Mucosa of gallbladder (tissue), 1 donor: Measurements from ENCODE around the gene CCIN. TPM values are rescaled to one million over a fixed set of nuclear protein-coding genes. Genes with fewer than 3 reads are reported as not detected.
"Not testable (repeated sequence)": the region's sequence is repeated elsewhere in the genome, so short reads cannot be mapped to it uniquely, and the experiment has no call there.

Experiments used
- DNase-seq: peaks from one replicate; pipeline ENCODE4 v3.0.0-alpha.2; 2020; ENCODE audit warnings: low spot score
- total RNA-seq: library from RNA; stranded (reverse); gene quantifications from one replicate; pipeline ENCODE4 v1.2.1, GENCODE V29; 2021
- donor health status: DM: no; HTN: no; CAD: no.

CCIN gene
- 0.12 TPM for total RNA-seq

DNA sequence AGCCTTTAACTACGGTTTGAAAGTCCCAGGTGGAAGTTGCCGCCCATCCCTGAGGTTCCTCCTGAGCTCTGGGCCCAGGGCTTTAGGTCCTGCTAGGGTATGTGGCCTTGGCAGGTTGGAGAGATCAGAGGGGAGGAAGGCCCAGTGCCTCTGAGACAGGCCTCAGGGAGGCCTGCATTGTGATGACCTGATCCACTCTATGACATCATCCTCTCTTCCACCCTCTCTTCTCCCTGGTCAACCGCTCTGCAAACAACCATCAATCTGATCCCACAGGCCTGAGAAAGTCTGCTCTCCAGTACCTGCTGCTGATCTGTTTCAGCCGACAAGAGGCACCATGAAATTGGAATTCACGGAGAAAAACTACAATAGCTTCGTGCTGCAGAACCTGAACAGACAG, at the start of gene CCIN:
Gene CCIN, plus strand, starts transcription at position 223 of the 400 bp plus-strand sequence. Its CDS starts 115 bp downstream, at position 338.
- DNase-seq, result no peak

DNA sequence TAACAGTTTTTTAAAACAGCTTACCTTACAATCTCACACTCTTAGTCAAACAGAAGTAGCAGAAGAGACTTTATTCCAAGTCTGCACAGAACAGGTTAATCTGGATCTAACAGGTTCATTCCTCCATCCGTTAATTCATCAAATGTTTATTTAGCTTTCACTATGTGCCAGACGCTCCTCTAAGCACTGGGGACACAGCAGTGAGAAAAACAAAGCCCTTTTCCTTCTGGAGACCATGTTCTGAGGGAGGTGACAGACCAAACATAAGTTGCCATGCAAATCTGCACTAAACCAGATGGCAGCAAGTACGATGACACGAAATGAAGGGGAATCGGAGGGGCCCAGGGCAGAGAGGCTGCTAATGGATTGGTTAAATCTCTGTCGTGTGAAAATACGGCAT, 49.7 kb upstream of the CCIN start:
- no peak for DNase-seq

DNA sequence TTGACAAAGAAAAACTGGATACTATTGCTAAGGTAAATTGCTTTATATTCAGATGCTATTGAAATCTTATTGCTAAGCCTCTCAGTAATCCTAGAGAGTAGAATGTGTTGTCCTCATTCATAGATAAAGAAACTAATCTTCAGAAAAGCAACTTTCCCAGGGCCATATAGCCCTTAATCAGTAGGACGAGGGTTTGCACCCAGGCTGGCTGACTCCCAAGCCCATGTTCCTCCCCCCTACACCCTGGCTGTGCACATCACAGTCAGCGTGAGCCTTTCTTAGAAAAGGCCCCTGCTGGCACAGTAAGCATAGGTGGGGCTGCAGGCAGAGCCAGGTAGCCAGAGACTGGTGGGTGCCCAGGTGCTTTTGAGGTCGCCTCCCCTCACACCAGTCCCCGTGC, 48.5 kb upstream of the CCIN start:
- DNase-seq, result no peak

GRCh38 chr9:36121971-36122370, 47.2 kb upstream of the CCIN start:
- DNase-seq, result no peak

GRCh38 chr9:36123515-36123914, 45.7 kb upstream of the CCIN start:
- no peak for DNase-seq

DNA sequence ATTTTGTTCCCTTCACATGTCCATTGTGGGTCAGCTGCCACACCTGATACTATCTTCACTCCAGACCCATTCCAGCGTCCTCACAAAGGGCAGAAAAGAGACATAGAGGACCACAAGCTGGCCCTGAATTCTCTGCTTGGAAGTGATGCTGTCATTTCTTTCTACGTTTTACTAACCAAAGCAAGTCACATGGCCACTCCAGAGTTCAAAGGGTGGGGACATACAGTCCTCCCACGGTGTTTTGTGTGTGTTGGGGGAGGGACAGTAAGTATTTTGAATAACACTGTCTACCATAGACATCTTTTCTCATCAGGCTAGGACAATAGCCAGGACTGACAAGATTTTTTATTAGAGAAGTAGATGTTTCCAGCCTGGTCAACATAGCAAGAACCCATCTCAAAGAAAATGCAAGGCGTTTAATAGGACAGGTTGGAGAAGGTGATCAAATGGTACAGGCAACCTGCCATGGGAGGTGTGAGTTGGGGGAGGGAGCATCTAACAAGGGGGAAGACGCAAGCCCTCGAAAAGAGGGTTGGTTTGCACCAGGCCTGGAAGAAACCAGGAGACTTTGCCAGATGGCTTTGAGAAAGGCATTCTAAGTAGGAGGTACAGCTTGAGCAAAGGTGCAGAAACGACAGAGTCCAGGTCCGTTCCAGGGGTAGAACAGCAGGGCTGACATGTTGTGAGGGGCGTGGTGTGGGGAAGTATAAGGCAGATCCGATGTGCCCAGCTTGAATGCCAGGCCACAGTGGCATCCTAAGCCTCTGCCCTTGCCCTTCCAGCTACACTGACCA, 43.9 kb upstream of the CCIN start:
- no peak for DNase-seq

DNA sequence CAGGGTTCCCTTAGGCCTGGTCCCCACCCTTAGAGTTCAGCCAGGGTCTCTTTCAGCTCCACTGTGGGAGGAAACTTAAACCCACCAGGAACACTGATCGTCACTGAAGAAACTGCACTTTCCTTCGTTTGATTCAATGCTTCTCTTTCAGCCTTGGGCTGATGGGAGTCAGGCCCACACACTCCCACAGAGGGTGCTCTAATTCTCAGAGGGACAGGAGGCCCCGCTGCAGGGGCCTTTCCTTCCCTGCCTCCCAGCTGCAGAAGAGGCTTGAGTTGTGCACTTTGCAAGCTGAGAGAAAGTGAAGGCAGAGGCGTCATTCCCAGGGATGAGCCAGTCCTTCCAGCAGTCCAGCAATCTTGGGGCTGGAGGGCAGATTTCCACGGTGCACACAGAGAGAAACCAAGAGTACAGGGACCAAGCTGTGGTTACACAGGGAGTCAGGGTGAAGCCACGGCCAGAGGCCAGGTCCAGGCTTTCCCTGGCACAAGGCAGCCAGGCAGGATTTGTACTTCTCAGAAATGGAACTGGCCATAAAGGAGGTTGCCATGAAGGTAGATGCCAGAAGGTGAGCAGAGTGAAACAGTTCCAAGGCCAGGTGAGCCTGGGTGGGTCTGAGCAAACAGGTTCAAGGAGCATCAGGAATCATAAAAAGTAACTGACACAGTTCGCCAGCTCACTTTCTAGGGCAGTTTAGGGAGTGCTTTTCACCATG, 43.0 kb upstream of the CCIN start:
- no peak for DNase-seq

GRCh38 chr9:36127652-36128244, 41.4 kb upstream of the CCIN start:
- no peak for DNase-seq

DNA sequence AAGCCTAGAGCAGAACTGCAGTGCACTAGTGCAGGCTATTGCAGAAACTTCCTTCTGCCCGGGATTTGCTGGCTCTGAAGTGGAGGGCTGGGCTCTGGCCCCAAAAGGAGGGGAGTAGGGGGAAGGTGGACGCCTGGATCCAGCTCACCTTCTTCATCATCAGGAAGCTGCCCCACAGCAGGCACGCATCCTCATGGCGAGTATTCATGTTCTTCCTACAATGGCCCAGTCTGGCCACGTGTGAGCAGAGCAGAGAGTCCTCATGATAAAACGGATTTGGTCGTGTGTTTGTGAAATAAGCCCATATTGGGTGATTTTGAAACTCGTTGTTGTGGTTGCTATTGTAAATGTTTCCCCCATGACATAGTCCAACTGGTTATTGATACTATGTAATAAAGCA, 40.8 kb upstream of the CCIN start:
- no peak for DNase-seq

- no peak for DNase-seq
Observed at GRCh38 chr9:36129139-36129538, 40.0 kb upstream of the CCIN start.

DNA sequence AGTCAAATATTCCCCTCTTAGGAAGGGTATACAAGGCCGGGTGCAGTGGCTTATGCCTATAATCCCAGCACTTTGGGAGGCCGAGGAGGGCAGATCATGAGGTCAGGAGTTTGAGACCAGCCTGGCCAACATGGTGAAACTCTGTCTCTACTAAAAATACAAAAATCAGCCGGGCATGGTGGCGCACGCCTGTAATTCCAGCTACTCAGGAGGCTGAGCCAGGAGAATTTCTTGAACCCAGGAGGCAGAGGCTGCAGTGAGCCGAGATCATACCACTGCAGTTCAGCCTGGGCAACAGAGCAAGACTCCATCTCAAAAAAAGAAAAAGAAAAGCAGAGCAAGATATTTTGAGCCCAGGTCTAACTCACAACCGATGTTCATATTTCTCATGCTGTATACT, 37.5 kb upstream of the CCIN start:
- not testable (repeated sequence) for DNase-seq

GRCh38 chr9:36132086-36132485, 37.1 kb upstream of the CCIN start:
- no peak for DNase-seq

GRCh38 chr9:36134761-36135505, 34.3 kb upstream of the CCIN start:
- no peak for DNase-seq

- no peak for DNase-seq
Observed at GRCh38 chr9:36135741-36136271, 33.4 kb upstream of the CCIN start.

DNA sequence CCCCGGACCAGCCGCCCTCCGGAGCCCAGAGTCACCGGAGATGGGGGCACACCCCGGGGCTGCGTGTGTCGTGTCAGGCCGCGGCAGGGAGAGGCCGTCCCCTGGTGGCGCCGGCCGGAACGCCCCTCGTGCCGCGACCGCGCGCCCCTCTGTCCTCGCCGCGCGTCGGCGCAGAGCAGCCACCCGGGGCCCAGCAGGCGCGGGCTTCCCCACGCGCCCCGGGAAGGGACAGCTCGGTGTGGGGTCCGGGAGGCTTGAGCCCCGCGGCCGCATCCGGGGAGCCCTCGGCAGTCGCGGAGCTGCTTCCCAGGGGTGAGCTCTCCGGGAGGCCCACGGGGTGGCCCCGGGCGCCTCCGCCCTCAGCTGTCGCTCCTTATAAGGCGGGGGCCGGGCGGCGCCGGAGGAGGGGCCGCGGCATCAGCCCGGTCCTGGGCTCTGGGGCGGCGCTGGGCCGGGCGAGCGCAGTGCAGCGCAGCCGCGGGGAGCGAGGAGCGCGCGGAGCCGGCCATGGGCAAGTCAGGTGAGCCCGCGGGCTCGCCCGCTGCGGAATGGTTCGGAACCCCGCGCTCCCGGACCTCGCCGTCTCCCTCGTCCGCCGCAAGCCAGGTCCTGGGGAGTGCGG, 32.8 kb upstream of the CCIN start, which contains the start of gene GLIPR2:
Gene GLIPR2, plus strand, starts transcription at position 462 of the 622 bp plus-strand sequence. Its CDS starts 46 bp downstream, at position 508.
- DNase-seq, result peak; percentile 73

- no peak for DNase-seq
Observed at GRCh38 chr9:36136894-36137391, 32.2 kb upstream of the CCIN start.

GRCh38 chr9:36137392-36138004, 31.7 kb upstream of the CCIN start:
- no peak for DNase-seq

DNA sequence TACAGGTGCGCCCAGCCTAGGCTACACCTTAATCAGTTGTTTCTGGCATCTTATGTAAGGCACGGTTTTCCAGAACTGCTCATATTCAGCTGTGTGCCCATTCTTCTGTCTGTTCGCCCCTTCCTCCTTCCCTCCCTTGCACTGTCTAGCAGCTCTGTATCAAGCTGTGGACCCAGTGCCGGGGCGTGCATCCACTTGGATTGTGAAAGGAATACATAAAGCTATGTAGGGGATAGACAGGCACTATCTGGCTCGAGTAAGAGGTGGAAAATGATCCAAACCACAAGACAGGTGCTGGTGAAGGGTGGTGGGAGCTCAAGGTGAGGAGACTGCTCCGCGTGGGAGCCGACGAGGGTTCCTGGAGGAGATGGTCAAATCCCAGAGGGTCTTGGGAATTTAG, 30.7 kb upstream of the CCIN start:
- DNase-seq, result no peak

- DNase-seq, result no peak
Observed at GRCh38 chr9:36138901-36139300, 30.3 kb upstream of the CCIN start.
